NCI-H2196 treated with DMSO at 0.1 percent for 48 hours (cell line): ENCODE results near the gene LRP1B.
"Not testable (repeated sequence)": the region's sequence is repeated elsewhere in the genome, so short reads cannot be mapped to it uniquely, and the experiment has no call there.

ENCODE experiments used
- DNase-seq: peaks from one replicate; lab custom pipeline; 2025; ENCODE audit not compliant: unreplicated experiment; lab: John Stamatoyannopoulos, UW

LRP1B gene

GRCh38 chr2:142104134-142104758, 26.6 kb downstream of the LRP1B start:
- no peak for DNase-seq

- no peak for DNase-seq
Measured at GRCh38 chr2:142100970-142101369, 29.8 kb downstream of the LRP1B start.

GRCh38 chr2:142100139-142100873, 30.5 kb downstream of the LRP1B start:
- no peak for DNase-seq

GRCh38 chr2:142097711-142098110, 33.1 kb downstream of the LRP1B start:
- DNase-seq, result no peak

- no peak for DNase-seq
Measured at GRCh38 chr2:142095647-142096046, 35.2 kb downstream of the LRP1B start.

GRCh38 chr2:142094233-142094632, 36.6 kb downstream of the LRP1B start:
- DNase-seq, result no peak

GRCh38 chr2:142088058-142088568, 42.7 kb downstream of the LRP1B start:
- DNase-seq, result no peak

- not testable (repeated sequence) for DNase-seq
Measured at GRCh38 chr2:142087585-142087984, 43.2 kb downstream of the LRP1B start.

- no peak for DNase-seq
Measured at GRCh38 chr2:142082368-142082767, 48.4 kb downstream of the LRP1B start.

- no peak for DNase-seq
Measured at GRCh38 chr2:142076317-142076716, 54.5 kb downstream of the LRP1B start.

- DNase-seq, result no peak
Measured at GRCh38 chr2:142075826-142076225, 55.0 kb downstream of the LRP1B start.

GRCh38 chr2:142069251-142069888, 61.4 kb downstream of the LRP1B start:
- no peak for DNase-seq

- no peak for DNase-seq
Measured at GRCh38 chr2:142065700-142066099, 65.1 kb downstream of the LRP1B start.

GRCh38 chr2:142065156-142065555, 65.7 kb downstream of the LRP1B start:
- no peak for DNase-seq

- DNase-seq, result no peak
Measured at GRCh38 chr2:142061733-142062132, 69.1 kb downstream of the LRP1B start.

GRCh38 chr2:142058149-142058548, 72.7 kb downstream of the LRP1B start:
- no peak for DNase-seq

GRCh38 chr2:142056784-142057183, 74.0 kb downstream of the LRP1B start:
- DNase-seq, result no peak

GRCh38 chr2:142052220-142052863, 78.5 kb downstream of the LRP1B start:
- DNase-seq, result no peak

- DNase-seq, result no peak
Measured at GRCh38 chr2:142048581-142048980, 82.2 kb downstream of the LRP1B start.

- no peak for DNase-seq
Measured at GRCh38 chr2:142045641-142046040, 85.2 kb downstream of the LRP1B start.

- DNase-seq, result no peak
Measured at GRCh38 chr2:142044197-142044596, 86.6 kb downstream of the LRP1B start.
